PC-9 (cell line): Measurements from ENCODE around the gene RPS8. TPM values are rescaled to one million over a fixed set of nuclear protein-coding genes. Genes with fewer than 3 reads are reported as not detected.

Source experiments
- BruUV-seq: library from RNA; stranded (reverse); fragments of 400-500 nt; replicated peaks from 2 replicates; lab custom pipeline; 2021; lab: Mats Ljungman, UMichigan
- CTCF ChIA-PET: fragments of 300-600 bp; sonication (Branson Sonifier 250); formaldehyde crosslinking; loops from one replicate; lab custom pipeline; 2022; ENCODE audit warnings: antibody characterized with exemption; lab: Charles Lee
- POLR2A ChIA-PET: fragments of 300-600 bp; sonication (Branson Sonifier 250); formaldehyde crosslinking; loops from one replicate; lab custom pipeline; 2022; ENCODE audit warnings: antibody characterized with exemption; ENCODE audit not compliant: unreplicated experiment; lab: Charles Lee
- DNase-seq, 2 experiments: peaks; one replicate each; pipeline versions ENCODE4 v3.0.0 to v3.0.0-alpha.2; 2015 to 2022; ENCODE audit warnings: mixed read lengths in 1 of 2
- H2AFZ ChIP-seq: fragments of 200-600 bp; sonication (generic); 2 replicates; pipeline ENCODE4 v1.8.1; 2017; ENCODE audit warnings: antibody characterized with exemption
- H3F3A ChIP-seq: fragments of 200-600 bp; sonication (generic); 2 replicates; pipeline ENCODE4 v1.8.1; 2017; ENCODE audit warnings: antibody characterized with exemption, mild to moderate bottlenecking, low read depth; ENCODE audit not compliant: insufficient read depth
- H3K27ac ChIP-seq: fragments of 200-600 bp; sonication (generic); 2 replicates; pipeline ENCODE4 v1.6.1; 2016; ENCODE audit warnings: mixed run types
- H3K27me3 ChIP-seq: fragments of 200-600 bp; sonication (generic); 2 replicates; pipeline ENCODE4 v1.6.1; 2016; ENCODE audit warnings: low read depth, mixed run types; ENCODE audit not compliant: insufficient read depth
- H3K36me3 ChIP-seq: fragments of 200-600 bp; sonication (generic); 2 replicates; pipeline ENCODE4 v1.6.1; 2016; ENCODE audit warnings: low read depth, mixed run types
- H3K4me1 ChIP-seq: fragments of 200-600 bp; sonication (generic); replicated peaks from 2 replicates; pipeline ENCODE4 v1.6.1; 2016; ENCODE audit warnings: mixed run types; ENCODE audit not compliant: insufficient read depth
- H3K4me2 ChIP-seq: fragments of 200-600 bp; sonication (generic); 2 replicates; pipeline ENCODE4 v1.6.1; 2017; ENCODE audit warnings: mixed run types
- H3K4me3 ChIP-seq: fragments of 200-600 bp; sonication (generic); 2 replicates; pipeline ENCODE4 v1.6.1; 2016; ENCODE audit warnings: mixed run types
- H3K79me2 ChIP-seq: fragments of 200-600 bp; sonication (generic); 2 replicates; pipeline ENCODE4 v1.6.1; 2017; ENCODE audit warnings: low read depth, mixed run types
- H3K9me2 ChIP-seq: fragments of 200-600 bp; sonication (generic); 2 replicates; pipeline ENCODE4 v1.8.1; 2017; ENCODE audit warnings: mild to moderate bottlenecking; ENCODE audit not compliant: insufficient read depth
- H3K9me3 ChIP-seq: fragments of 200-600 bp; sonication (generic); 2 replicates; pipeline ENCODE4 v1.8.1; 2016; ENCODE audit warnings: low read depth; ENCODE audit not compliant: insufficient read depth
- H4K20me1 ChIP-seq: fragments of 200-600 bp; sonication (generic); 2 replicates; pipeline ENCODE4 v1.8.1; 2017; ENCODE audit not compliant: insufficient read depth
- EZH2 ChIP-seq: fragments of 200-600 bp; sonication (generic); IDR thresholded peaks from 2 replicates; pipeline ENCODE4 v1.8.0; 2017; ENCODE audit warnings: antibody characterized with exemption, low read depth
- intact Hi-C: fragments of 100-400 bp; cut with micrococcal nuclease; formaldehyde crosslinking; loops from one replicate; pipeline ENCODE4 v1.10.0; 2022; ENCODE audit not compliant: unreplicated experiment
- total RNA-seq: library from RNA; stranded (reverse); gene quantifications from 2 replicates; pipeline ENCODE4 v1.2.3, GENCODE V29; 2021
- TF ChIP-seq, protein P1 (sequence below): fragments of 200-600 bp; sonication (generic); conservative IDR thresholded peaks from 2 replicates; pipeline ENCODE4 v1.6.1; 2017; ENCODE audit warnings: mixed run types, antibody characterized with exemption, mild to moderate bottlenecking, moderate library complexity

The RPS8 gene
- total RNA-seq, 1 experiment from 2014 or later = 2,059 TPM

DNA sequence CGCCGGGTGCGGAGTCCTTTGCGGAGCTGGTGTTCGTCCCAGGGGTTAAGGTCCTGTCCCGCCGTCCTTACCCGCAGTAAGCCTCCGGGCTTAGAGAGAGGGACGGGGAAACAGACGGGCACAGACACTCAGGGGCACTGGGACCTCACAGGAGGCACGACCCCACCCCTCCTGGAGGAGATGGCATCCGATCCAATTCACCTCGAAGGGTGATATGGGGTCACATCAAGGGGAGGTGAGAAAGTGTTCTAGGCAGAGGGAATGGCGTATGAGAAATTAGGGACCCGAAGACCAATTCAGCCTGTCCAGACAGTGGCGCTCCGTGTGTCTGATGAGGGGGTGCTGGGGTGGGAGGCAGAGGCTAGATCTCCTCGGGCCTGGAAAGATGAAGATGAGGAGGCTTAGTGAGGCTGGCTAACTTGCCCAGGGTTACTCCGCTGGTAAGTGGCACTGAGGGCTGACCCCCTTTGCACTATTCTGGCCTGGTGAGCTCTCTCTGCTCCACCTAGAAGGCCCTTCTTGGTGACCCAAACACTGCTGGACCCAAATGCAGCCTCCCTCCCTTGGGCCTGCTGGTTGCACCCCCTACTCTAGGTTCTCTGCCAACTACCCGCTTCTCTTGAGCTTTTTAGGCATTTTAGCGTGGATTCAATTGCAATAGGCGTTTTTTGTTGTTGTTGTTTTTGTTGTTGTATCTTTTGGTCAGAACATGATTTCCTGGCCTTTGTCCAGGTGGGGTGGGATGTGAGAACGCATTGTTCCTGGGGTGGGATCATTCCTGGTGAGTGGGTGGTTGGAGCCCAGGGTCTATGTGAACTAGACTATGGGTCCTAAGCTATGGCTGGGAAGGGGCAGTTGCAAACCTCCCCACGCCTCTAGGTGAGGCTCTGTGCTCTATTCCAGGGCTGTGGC lies 45.2 kb downstream of the RPS8 start:
- H3K27ac ChIP-seq = peak overlapping the region; percentile 83
- H3K27me3 ChIP-seq = no peaks in the 10 kb centered on the region
- H4K20me1 ChIP-seq = no peaks in the 10 kb centered on the region
- peak overlapping the region; percentile 67 for H3K4me3 ChIP-seq
- intact Hi-C loops = loop anchor here (1.0 kb wide), 1 partner anchor 89 kb away; the partner anchor contains the start of gene RNU5D-1
- H3F3A ChIP-seq = peaks cover 29% of the 10 kb centered on the region
- no peaks in the 10 kb centered on the region for H3K36me3 ChIP-seq
- TF ChIP-seq EZH2 = no peak
- TF ChIP-seq, protein P1, sequence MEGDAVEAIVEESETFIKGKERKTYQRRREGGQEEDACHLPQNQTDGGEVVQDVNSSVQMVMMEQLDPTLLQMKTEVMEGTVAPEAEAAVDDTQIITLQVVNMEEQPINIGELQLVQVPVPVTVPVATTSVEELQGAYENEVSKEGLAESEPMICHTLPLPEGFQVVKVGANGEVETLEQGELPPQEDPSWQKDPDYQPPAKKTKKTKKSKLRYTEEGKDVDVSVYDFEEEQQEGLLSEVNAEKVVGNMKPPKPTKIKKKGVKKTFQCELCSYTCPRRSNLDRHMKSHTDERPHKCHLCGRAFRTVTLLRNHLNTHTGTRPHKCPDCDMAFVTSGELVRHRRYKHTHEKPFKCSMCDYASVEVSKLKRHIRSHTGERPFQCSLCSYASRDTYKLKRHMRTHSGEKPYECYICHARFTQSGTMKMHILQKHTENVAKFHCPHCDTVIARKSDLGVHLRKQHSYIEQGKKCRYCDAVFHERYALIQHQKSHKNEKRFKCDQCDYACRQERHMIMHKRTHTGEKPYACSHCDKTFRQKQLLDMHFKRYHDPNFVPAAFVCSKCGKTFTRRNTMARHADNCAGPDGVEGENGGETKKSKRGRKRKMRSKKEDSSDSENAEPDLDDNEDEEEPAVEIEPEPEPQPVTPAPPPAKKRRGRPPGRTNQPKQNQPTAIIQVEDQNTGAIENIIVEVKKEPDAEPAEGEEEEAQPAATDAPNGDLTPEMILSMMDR = no peak
- H3K4me1 ChIP-seq = peaks cover 19% of the 10 kb centered on the region
- H3K4me2 ChIP-seq = peak overlapping the region; percentile 96
- ChIA-PET CTCF (interaction anchor here (0.5 kb wide), 1 partner anchor 536 kb away, joined by 4 read pairs; no protein-coding TSS in a partner anchor), POLR2A (interaction anchor here (0.6 to 1.1 kb wide), 3 partner anchors 21 to 77 kb away, joined by 3 to 16 read pairs (median 5); partner anchors contain the start of gene PLK3)
- TSS peak; percentile 49 for BruUV-seq
- H3K79me2 ChIP-seq = no peaks in the 10 kb centered on the region
- H3K9me2 ChIP-seq = no peaks in the 10 kb centered on the region
- peak overlapping the region; percentile 70 for H2AFZ ChIP-seq
- no peak for DNase-seq
- H3K9me3 ChIP-seq = no peaks in the 10 kb centered on the region

DNA sequence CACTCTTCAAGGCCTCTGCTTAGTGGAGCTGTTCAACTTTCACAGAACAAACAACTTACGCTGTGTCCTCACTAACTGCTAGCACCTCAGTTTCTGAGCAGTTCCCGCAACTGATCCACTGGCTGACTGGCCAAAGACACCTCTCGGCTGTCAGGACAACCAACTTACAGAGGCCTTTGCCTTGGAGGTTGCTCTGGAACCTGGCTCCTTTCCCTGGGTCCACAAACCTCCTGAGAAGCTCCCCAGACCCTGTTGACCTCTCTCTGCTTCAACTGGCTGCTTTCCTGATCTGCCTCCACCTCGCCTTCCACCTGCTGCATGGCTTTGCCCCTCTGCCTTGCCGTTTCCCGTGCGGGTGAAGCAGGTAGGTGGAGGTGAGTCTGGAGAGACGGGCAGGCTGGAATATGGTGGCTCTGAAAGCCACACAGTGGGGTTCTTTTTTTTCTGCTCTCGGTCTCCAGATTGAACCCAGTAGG lies 45.9 kb downstream of the RPS8 start:
- no TSS peak for BruUV-seq
- ChIA-PET CTCF (interaction anchor here (0.6 kb wide), 2 partner anchors 10 to 36 kb away, joined by 3 to 5 read pairs; no protein-coding TSS in a partner anchor), POLR2A (interaction anchor here (0.6 to 1.1 kb wide), 3 partner anchors 21 to 78 kb away, joined by 5 to 16 read pairs (median 7); partner anchors contain the start of gene PLK3)
- Histone ChIP-seq H3F3A (peaks cover 28% of the 10 kb centered on the region), H3K4me1 (peaks cover 16% of the 10 kb centered on the region), H3K27ac (no peak overlapping the region), H3K4me3 (no peak overlapping the region), H3K79me2 (no peaks in the 10 kb centered on the region), H3K36me3 (no peaks in the 10 kb centered on the region), H3K4me2 (no peak overlapping the region), H3K27me3 (no peaks in the 10 kb centered on the region), H3K9me2 (no peaks in the 10 kb centered on the region), H4K20me1 (no peaks in the 10 kb centered on the region), H2AFZ (no peak overlapping the region), H3K9me3 (no peaks in the 10 kb centered on the region)
- TF ChIP-seq, protein P1 = no peak
- no peak for TF ChIP-seq EZH2
- no peak for DNase-seq
- intact Hi-C loops = no loop called here

DNA sequence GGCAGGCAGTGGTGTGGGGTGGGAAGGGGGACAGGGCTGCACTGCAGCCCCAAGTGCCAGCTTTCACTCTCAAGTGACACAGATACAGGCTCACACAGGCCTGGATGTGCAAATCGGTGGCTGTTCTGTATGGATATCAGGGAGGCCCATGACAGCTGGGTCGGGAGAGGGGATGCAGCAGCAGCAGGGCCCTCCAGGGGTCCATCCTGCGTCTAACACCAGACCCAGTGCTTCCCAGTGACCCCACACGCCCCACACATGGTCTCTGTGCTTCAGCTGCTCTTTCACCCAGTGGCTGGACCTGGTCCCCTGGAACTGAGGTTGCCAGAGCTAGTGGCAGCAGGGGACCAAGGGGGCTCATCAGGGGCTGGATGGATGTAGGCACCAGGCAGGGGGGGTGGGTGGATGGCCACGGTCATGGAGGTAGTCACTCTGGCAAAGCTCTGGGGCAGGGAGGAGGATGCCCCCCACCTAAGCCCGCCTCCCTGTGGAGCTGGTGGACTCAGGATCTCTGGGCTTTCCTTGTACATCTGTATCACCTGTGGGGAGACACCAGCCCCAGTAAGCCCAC lies 46.9 kb downstream of the RPS8 start:
- Histone ChIP-seq H3K4me2 (no peak overlapping the region), H3F3A (peaks cover 28% of the 10 kb centered on the region)
- CTCF ChIA-PET = interaction anchor here (0.6 to 1.1 kb wide), 2 partner anchors 29 to 457 kb away, joined by 3 read pairs; no protein-coding TSS in a partner anchor

More for the DNA sequence above, 46.9 kb downstream of the RPS8 start:
- POLR2A ChIA-PET = interaction anchor here (0.6 kb wide), 1 partner anchor 47 kb away, joined by 4 read pairs; no protein-coding TSS in a partner anchor
- H2AFZ ChIP-seq = no peak overlapping the region
- H3K4me3 ChIP-seq = no peak overlapping the region
- no peaks in the 10 kb centered on the region for H4K20me1 ChIP-seq
- no peaks in the 10 kb centered on the region for H3K9me2 ChIP-seq
- TF ChIP-seq EZH2 = no peak
- TF ChIP-seq, protein P1 = no peak
- no peak for DNase-seq
- BruUV-seq = no TSS peak
- peaks cover 16% of the 10 kb centered on the region for H3K4me1 ChIP-seq
- intact Hi-C loops = no loop called here
- H3K27me3 ChIP-seq = no peaks in the 10 kb centered on the region
- H3K27ac ChIP-seq = no peak overlapping the region
- H3K9me3 ChIP-seq = no peaks in the 10 kb centered on the region
- H3K36me3 ChIP-seq = no peaks in the 10 kb centered on the region
- no peaks in the 10 kb centered on the region for H3K79me2 ChIP-seq
